ENCODE measurements around the gene ENAM.

DNA sequence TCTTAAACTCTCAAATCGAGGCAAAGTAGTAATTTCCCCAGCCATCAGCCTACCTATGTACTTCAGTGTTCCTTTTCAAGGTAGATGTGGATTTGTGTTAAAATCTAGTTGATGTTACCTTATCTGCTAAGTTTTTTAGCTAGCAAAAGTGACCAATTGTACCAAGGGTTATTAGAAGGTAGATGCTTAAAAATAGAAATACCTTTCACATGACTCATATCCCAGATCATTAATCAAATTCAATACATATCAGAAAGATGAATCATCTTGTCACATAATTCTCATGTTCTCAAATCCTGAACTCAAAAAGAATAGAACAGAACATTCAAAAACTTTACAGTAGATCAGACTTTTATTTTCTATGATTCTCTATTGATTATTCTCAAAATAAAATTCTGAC lies 3.5 kb downstream of the ENAM start:
- TF ChIP-seq, protein P1, sequence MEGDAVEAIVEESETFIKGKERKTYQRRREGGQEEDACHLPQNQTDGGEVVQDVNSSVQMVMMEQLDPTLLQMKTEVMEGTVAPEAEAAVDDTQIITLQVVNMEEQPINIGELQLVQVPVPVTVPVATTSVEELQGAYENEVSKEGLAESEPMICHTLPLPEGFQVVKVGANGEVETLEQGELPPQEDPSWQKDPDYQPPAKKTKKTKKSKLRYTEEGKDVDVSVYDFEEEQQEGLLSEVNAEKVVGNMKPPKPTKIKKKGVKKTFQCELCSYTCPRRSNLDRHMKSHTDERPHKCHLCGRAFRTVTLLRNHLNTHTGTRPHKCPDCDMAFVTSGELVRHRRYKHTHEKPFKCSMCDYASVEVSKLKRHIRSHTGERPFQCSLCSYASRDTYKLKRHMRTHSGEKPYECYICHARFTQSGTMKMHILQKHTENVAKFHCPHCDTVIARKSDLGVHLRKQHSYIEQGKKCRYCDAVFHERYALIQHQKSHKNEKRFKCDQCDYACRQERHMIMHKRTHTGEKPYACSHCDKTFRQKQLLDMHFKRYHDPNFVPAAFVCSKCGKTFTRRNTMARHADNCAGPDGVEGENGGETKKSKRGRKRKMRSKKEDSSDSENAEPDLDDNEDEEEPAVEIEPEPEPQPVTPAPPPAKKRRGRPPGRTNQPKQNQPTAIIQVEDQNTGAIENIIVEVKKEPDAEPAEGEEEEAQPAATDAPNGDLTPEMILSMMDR (IDR thresholded peaks at IDR 0.05 in 2 of 3, conservative IDR thresholded peaks at IDR 0.05 in 1 of 3; ENCODE audit: borderline replicate concordance in 1 of 3, insufficient read depth in 1 of 3, low read depth in 2 of 3, low read length in 2 of 3): no peak
- TF ChIP-seq EZH2phosphoT487 (IDR thresholded peaks at IDR 0.05; ENCODE audit: borderline replicate concordance) (no peak), ZNF274 (IDR thresholded peaks at IDR 0.05; ENCODE audit: low read depth, low read length) (no peak), CEBPB (IDR thresholded peaks at IDR 0.05; ENCODE audit: low read depth) (no peak)
